Measurements from ENCODE around the gene GRAP2. TPM values are rescaled to one million over a fixed set of nuclear protein-coding genes. Genes with fewer than 3 reads are reported as not detected.

GRAP2 gene
- total and polyA plus RNA-seq, 9 of the 15 experiments (the other 6 are each of a cell fraction or from before 2014, with no cell fraction given), result 4.8 to 88.7 (median 60.4) TPM

GRCh38 chr22:39965748-39966147 is 64.9 kb downstream of the GRAP2 start (continued):
- TF ChIP-seq ZMIZ1 (IDR thresholded peaks at IDR 0.05; ENCODE audit: low read depth in 2 of 2, low read length in 2 of 2) (0 out of 4 replicates have a peak, but pooled peaks of 1 of the 2 experiments have one; percentile 26), REST (IDR thresholded peaks at IDR 0.05; ENCODE audit: borderline replicate concordance) (peak; percentile 72), REST (CRISPR knock-in tag; IDR thresholded peaks at IDR 0.05; ENCODE audit: low read depth) (no peak), CBFA2T2 (conservative IDR thresholded peaks at IDR 0.05) (peak; percentile 89), CCAR2 (IDR thresholded peaks at IDR 0.05; ENCODE audit: low read depth, low read length) (no peak), NFE2 (IDR thresholded peaks at IDR 0.05; ENCODE audit: low read depth) (peak; percentile 16; the same call in 1 of the 2 replicates), NCOA1 (IDR thresholded peaks at IDR 0.05; ENCODE audit: low read depth) (no peak), NCOR1 (IDR thresholded peaks at IDR 0.05) (peak; percentile 76), NFE2L1 (tag; IDR thresholded peaks at IDR 0.05; ENCODE audit: borderline replicate concordance, low read depth) (no peak)
- TF ChIP-seq, protein P1, sequence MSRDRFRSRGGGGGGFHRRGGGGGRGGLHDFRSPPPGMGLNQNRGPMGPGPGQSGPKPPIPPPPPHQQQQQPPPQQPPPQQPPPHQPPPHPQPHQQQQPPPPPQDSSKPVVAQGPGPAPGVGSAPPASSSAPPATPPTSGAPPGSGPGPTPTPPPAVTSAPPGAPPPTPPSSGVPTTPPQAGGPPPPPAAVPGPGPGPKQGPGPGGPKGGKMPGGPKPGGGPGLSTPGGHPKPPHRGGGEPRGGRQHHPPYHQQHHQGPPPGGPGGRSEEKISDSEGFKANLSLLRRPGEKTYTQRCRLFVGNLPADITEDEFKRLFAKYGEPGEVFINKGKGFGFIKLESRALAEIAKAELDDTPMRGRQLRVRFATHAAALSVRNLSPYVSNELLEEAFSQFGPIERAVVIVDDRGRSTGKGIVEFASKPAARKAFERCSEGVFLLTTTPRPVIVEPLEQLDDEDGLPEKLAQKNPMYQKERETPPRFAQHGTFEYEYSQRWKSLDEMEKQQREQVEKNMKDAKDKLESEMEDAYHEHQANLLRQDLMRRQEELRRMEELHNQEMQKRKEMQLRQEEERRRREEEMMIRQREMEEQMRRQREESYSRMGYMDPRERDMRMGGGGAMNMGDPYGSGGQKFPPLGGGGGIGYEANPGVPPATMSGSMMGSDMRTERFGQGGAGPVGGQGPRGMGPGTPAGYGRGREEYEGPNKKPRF (IDR thresholded peaks at IDR 0.05; ENCODE audit: low read depth, low read length), result no peak
- TF ChIP-seq, protein P2, sequence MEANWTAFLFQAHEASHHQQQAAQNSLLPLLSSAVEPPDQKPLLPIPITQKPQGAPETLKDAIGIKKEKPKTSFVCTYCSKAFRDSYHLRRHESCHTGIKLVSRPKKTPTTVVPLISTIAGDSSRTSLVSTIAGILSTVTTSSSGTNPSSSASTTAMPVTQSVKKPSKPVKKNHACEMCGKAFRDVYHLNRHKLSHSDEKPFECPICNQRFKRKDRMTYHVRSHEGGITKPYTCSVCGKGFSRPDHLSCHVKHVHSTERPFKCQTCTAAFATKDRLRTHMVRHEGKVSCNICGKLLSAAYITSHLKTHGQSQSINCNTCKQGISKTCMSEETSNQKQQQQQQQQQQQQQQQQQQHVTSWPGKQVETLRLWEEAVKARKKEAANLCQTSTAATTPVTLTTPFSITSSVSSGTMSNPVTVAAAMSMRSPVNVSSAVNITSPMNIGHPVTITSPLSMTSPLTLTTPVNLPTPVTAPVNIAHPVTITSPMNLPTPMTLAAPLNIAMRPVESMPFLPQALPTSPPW (CRISPR knock-in tag; IDR thresholded peaks at IDR 0.05), result 0 out of 2 replicates have a peak, but pooled peaks have one; percentile 13

Data from K562 (cell line).